Measurements from ENCODE around the gene IRX4. TPM values are rescaled to one million over a fixed set of nuclear protein-coding genes. Genes with fewer than 3 reads are reported as not detected.

IRX4 gene
- total RNA-seq, 1 donor from 2014 or later = not detected

DNA sequence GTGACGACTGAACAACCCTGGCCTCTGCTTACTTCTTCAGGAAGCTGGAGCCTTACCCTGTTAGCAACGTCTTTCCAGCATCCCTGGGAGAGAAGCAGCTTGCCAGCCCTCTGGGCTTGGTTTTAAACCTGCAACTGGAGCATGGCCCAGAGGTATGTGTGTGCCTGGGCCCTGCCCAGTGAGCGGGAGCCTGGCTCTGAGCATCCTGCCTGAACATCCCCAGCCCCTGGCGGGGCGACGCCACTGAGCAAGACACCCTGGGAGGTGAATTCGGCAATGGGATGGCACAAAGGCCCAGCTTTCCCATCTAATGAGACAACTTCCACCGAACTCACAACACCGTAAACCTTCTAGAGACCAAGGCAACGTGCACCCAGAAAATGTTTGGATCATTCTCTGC is 23.6 kb downstream of the IRX4 start:
- no peak for TF ChIP-seq CTCF (conservative IDR thresholded peaks at IDR 0.05; ENCODE audit: low read depth, low read length)
- DNase-seq (ENCODE audit: low read depth) = no peak
- no peak overlapping the region for H3K4me3 ChIP-seq (ENCODE audit: low read depth, low read length)

DNA sequence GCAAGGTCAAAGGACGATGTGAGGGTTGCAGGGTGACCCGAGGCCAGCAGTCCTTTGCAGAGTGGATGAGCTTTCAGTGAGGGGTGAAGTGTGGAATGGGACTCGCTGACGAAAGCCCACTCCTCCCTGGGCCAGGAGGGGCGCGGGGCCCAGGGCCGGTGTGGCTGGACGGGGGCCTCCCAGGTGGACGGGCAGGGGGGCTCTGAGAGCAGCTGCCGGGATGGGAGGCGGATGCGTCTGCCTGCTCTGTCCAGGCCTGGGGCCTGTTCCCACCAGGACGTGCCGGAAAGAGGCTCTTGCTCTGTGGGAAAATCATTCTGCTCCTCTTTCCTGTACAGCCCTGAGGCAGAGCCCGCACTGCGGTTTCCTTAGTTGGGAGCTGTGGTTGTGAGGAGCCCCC is 24.3 kb downstream of the IRX4 start:
- no peak for DNase-seq (ENCODE audit: low read depth)
- no peak overlapping the region for H3K4me3 ChIP-seq (ENCODE audit: low read depth, low read length)
- no peak for TF ChIP-seq CTCF (conservative IDR thresholded peaks at IDR 0.05; ENCODE audit: low read depth, low read length)

DNA sequence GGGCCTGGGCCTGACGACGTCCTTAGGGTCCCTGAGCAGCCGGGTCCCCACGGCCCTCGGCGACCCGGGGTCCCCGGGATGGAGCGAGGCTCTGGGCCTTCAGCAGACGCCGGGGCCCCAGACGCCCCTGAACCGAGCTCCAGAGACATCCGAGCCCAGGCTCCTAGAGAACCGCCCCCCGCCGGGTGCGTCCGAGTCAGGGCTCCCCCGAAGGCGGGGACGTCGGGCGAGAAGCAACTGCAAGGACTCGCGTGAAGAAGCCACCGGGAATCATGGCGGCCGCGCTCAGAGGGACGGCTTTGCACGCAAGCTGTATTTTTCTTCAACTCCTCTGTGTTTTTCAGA is 25.5 kb downstream of the IRX4 start:
- TF ChIP-seq CTCF (conservative IDR thresholded peaks at IDR 0.05; ENCODE audit: low read depth, low read length) = no peak

GRCh38 chr5:1856596-1857255 is 26.0 kb downstream of the IRX4 start:
- no peak for TF ChIP-seq CTCF (conservative IDR thresholded peaks at IDR 0.05; ENCODE audit: low read depth, low read length)
- DNase-seq (ENCODE audit: low read depth) = no peak
- H3K4me3 ChIP-seq (ENCODE audit: low read depth, low read length) = no peak overlapping the region

More for the DNA sequence above, 25.5 kb downstream of the IRX4 start:
- H3K4me3 ChIP-seq (ENCODE audit: low read depth, low read length) = no peak overlapping the region
- no peak for DNase-seq (ENCODE audit: low read depth)

DNA sequence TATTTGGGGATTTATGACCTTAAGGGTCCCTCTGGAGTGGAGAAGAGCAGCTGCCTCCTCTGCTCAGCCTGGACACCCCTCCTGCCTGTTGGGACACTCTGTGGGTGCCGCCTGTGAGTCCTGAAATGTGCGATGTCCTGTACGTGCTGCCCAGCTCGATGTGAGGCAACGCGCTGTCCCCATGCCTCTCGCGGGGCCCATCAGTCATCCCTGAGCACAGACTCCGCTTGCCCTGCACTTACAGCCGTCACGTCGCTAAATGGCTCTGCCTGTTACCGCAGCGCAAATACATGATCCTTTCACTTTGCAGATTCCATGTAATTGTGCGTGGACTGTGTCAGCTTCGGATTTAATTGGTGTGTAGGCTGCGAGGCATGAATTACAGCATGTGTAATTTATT is 27.1 kb downstream of the IRX4 start:
- no peak overlapping the region for H3K4me3 ChIP-seq (ENCODE audit: low read depth, low read length)
- TF ChIP-seq CTCF (conservative IDR thresholded peaks at IDR 0.05; ENCODE audit: low read depth, low read length) = no peak
- DNase-seq (ENCODE audit: low read depth) = no peak

DNA sequence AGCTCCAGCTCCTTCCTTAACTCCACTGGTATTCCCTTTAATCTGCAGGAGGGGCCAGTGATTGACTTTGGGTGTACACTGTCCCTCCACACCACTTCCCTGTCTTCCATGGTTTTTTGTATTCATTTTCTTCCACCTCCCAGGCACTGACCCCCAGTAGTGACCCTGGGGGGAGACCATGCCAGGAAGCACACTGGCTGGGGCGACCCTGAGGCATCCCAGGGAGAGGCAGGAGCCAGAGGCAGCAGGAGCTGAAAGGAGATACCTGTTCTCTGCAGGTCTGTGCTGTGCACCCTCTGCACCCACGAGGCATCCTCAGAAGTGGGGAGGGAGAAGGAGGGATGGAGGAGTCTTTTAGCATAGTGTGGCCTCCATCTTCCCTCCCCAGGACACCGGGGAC is 27.6 kb downstream of the IRX4 start:
- no peak for TF ChIP-seq CTCF (conservative IDR thresholded peaks at IDR 0.05; ENCODE audit: low read depth, low read length)
- no peak for DNase-seq (ENCODE audit: low read depth)

GRCh38 chr5:1853531-1853930 is 29.2 kb downstream of the IRX4 start:
- H3K4me3 ChIP-seq (ENCODE audit: low read depth, low read length) = no peak overlapping the region
- no peak for TF ChIP-seq CTCF (conservative IDR thresholded peaks at IDR 0.05; ENCODE audit: low read depth, low read length)
- DNase-seq (ENCODE audit: low read depth) = no peak

More for the DNA sequence above, 27.6 kb downstream of the IRX4 start:
- no peak overlapping the region for H3K4me3 ChIP-seq (ENCODE audit: low read depth, low read length)

Measured in epithelial cell of proximal tubule (primary cell).